HG02973 (cell line): ENCODE results near the gene PSTPIP1.

Experiments
- ATAC-seq: cut with Tn5 transposase; IDR thresholded peaks from one replicate; pipeline ENCODE4 v1.9.1; 2021; ENCODE audit warnings: moderate library complexity; ENCODE audit not compliant: unreplicated experiment

Gene PSTPIP1

GRCh38 chr15:77028451-77029165, 33.7 kb downstream of the PSTPIP1 start:
- ATAC-seq: no peak

GRCh38 chr15:77029166-77030047, 34.5 kb downstream of the PSTPIP1 start:
- no peak for ATAC-seq

- ATAC-seq: no peak
Measured at GRCh38 chr15:77030048-77030927, 35.4 kb downstream of the PSTPIP1 start.

DNA sequence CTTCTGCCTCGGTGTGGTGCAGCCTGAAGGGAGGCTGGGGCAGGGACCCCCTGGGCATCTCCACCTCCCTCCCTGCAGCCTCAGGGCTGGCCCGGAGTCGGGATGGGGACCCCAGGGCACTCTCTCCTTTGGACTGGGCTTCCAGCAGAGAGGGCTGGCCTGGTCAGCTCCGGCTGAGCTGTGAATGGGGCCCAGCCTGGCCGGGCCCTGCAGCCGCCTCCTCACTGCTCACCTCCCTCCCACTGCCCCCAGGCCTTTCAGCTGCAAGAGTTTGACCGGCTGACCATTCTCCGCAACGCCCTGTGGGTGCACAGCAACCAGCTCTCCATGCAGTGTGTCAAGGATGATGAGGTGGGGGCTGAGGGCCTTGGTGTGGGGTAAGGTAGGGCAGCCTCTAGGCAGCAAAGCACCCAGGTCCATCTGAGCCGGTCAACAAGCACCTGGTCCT, 36.0 kb downstream of the PSTPIP1 start:
- ATAC-seq: no peak

- no peak for ATAC-seq
Measured at GRCh38 chr15:77031376-77032050, 36.6 kb downstream of the PSTPIP1 start.

DNA sequence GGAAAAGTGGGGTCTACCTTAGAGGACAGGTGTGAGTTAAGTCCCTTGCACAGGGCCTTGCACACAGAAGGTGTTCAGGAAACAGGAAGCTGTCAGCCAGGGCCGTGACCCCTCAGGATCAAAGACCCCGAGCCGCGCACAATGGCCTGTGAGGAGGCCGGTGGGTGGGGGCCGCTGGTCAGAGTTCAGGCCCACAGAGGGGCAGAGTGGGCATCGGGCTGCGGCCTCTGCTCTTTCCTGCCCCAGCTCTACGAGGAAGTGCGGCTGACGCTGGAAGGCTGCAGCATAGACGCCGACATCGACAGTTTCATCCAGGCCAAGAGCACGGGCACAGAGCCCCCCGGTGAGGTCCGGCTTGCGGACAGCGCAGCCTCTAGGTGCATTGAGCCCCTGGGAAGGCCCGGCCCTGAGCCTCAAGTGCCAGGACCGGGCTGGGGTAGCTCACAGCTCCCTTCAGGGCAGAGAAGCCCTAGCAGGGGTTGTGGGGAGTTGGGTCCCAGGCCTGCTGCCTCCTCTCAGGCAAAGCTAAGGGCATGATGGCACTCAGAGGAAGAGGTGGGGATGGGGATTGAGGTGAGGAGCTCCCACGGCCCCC, 37.2 kb downstream of the PSTPIP1 start:
- no peak for ATAC-seq

- ATAC-seq: no peak
Measured at GRCh38 chr15:77032647-77033416, 37.9 kb downstream of the PSTPIP1 start.

- ATAC-seq: no peak
Measured at GRCh38 chr15:77033417-77033728, 38.4 kb downstream of the PSTPIP1 start.

DNA sequence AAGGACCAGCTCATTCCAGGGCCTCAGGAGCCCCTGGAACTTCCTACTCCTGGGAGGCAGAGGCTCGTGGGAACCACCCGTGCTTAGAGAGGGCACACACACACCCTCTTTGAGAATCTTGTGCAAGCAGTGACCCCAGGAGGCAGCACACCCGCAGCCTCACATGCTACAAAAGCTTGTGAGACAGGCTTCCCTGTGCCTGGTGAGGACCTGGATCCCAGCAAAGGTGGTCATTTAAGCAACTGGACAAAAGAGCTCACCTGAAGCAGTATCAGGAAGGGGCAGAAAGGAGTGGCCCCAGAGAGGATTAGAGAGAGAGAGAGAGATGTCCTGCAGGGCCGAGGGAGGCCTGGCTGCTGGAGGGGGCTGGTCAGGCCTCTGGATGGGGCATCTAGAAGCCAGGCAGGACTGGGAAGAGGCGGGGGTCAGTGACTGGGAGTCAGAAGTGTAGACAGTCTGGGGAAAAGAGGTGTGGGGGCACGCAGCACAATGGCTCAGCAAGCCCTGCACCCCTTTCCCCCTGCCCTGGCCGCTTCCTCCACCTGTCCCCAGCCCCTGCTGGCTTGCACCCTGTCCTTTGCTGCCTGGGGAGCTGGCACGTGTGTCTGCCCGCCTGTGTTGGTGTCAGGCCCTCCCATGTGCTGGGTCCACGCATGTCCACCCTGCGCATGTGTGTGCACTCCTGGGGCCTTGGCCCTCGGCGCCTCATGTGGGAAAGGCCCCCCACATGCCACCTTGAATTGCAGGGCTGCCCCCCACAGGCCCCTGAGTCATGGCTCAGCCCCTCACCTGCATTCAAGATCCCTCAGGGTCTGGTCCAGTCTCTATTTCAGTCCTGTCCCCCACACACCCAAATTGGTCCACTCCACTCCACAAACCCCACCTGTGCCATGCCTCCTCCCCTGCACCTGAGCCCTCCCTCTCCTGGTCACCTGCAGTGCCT, 39.1 kb downstream of the PSTPIP1 start:
- ATAC-seq: no peak

- no peak for ATAC-seq
Measured at GRCh38 chr15:77034695-77035489, 40.0 kb downstream of the PSTPIP1 start.

DNA sequence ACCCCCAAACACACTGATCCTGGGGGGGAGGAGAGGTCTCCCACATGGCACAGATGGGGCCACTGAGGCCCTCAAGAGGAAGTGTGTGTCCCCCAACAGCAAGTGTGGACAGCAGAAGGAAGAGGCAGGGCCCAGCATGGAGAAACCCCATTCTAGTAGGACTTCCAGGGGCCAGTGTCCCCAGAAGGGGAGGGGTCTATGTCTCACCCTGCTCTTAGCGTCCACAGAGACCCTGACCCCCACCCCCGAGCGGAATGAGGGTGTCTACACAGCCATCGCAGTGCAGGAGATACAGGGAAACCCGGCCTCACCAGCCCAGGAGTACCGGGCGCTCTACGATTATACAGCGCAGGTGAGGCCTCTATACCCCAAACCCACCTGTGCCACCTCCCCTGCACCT, 40.7 kb downstream of the PSTPIP1 start:
- ATAC-seq: no peak

GRCh38 chr15:77035999-77036471, 41.1 kb downstream of the PSTPIP1 start:
- no peak for ATAC-seq

DNA sequence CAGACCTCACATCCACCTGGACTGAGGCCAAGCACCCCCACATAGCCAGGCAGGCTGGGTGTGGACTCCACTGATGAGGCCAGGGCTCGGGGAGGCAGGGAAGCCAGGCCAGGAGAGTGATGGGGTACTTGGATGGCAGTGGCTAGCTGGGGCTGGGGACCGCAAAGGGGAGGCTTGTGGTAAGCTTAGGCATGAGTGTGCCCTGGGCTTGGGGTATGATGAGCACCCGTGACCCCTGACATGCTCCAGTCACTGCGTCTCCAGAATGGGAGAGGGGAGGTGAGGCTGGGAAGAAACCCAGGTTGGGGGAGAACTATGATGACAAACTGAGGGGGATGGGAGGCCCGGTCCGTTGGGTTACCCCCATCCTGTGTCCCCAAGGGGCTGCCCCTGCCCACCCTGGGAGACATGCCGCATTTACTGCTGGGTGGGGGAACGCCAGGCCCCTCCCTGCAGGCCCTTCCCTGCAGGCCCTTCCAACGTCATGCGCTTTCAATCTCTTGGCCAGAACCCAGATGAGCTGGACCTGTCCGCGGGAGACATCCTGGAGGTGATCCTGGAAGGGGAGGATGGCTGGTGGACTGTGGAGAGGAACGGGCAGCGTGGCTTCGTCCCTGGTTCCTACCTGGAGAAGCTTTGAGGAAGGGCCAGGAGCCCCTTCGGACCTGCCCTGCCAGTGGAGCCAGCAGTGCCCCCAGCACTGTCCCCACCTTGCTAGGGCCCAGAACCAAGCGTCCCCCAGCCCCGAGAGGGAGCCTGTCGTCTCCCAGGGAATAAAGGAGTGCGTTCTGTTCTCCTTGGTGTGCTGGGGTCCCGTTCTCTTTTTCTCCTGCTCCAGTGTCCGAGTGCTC, 41.8 kb downstream of the PSTPIP1 start:
- ATAC-seq: no peak

- ATAC-seq: no peak
Measured at GRCh38 chr15:77037388-77038209, 42.7 kb downstream of the PSTPIP1 start.

DNA sequence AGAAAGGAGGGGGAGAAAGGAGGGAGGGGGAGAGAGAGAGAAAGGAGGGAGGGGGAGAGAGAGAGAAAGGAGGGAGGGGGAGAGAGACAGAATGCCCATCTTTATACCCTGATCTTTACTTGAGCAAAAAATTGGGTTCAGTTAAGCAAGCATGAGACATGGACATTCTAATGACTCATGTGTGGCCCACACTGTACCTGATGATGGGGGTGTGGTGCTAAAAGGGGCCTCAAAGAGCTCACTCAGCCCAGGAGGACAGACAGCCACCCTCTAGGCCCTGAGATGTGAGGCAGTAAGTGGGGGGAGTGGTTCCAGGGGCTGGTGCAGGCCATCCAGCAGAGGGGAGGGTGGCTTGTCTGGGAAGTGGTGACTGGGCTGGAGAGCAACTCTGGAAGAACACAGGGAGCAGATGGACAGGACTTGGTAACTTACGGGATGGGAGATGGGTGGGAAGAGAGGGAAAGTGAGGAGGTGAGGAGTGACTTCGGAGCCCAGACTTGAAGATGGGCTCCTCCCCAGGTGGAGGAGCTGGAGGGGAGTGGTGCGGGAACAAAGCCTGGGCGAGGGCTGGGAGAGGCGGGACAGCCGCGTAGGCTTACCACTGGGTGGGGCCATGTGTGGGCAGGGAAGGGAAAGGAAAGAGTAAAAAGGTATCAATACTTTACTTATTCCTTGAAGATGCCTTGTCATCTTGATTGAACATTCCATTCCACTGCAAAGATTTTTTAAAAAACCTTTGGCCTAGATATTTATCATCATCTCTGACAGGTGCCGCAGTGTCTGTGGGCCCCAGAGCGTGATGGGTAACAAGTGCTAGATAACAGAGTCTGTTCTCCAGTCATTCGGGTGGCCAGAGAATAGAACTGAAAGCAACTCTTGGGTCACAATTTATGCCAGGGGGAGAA, 43.6 kb downstream of the PSTPIP1 start:
- no peak for ATAC-seq
